ENCODE results near the gene PPARD. TPM values are rescaled to one million over a fixed set of nuclear protein-coding genes. Genes with fewer than 3 reads are reported as not detected.
A peak's percentile ranks its signal among the peaks of the same experiment; 100 is the strongest.

PPARD gene
- total and polyA plus RNA-seq, 2 of the 13 experiments (the other 11 are each of a cell fraction or from before 2014, with no cell fraction given), result 6.1 to 13.3 TPM

GRCh38 chr6:35297601-35298481 lies 44.5 kb upstream of the PPARD start, which contains the start of gene DEF6:
Gene DEF6 (plus strand): TSS chr6:35297818. CDS start chr6:35297857, 39 bp downstream.
- ATAC-seq, result peak; percentile 95
- no peaks in the 10 kb centered on the region for H3K79me2 ChIP-seq (ENCODE audit: insufficient read depth, low read length)
- no peaks in the 10 kb centered on the region for H4K20me1 ChIP-seq (ENCODE audit: insufficient read depth, low read length)
- CTCF ChIA-PET (ENCODE audit: low intra/inter-chr PET ratio, low total read pairs), result interaction anchor here (0.7 to 2.8 kb wide), 8 partner anchors 29 to 229 kb away, joined by 3 to 35 read pairs (median 5); partner anchors contain the start of genes PPARD and RPL10A
- no peak within 1 kb of the TSS for H3K27ac ChIP-seq (ENCODE audit: extremely low read length, insufficient read depth, low read length)
- POLR2A ChIA-PET, result interaction anchor here (0.6 to 1.8 kb wide), 6 partner anchors 11 to 155 kb away, joined by 3 to 5 read pairs (median 3); partner anchors contain the start of gene FANCE
- peak; percentile 95 for FAIRE-seq
- peak within 1 kb of the TSS; percentile 64 for H3K9ac ChIP-seq (ENCODE audit: insufficient read depth, low read depth, low read length)
- no peaks in the 10 kb centered on the region for H3K27me3 ChIP-seq (ENCODE audit: control insufficient read depth in 1 of 2, insufficient read depth in 2 of 2, low read length in 2 of 2)
- peaks cover 1 to 3% of the 10 kb centered on the region in 2 experiments; a peak in 1 of 5 replicates for H3K36me3 ChIP-seq (replicated peaks in 1 of 2; ENCODE audit: control insufficient read depth in 1 of 2, insufficient read depth in 2 of 2, low read length in 2 of 2)
- H3K4me3 ChIP-seq (replicated peaks in 1 of 3; ENCODE audit: insufficient read depth in 1 of 3, low read depth in 2 of 3, low read length in 3 of 3), result peak within 1 kb of the TSS; percentile 55 to 81 (median 77)
- peak; percentile 88 for DNase-seq (ENCODE audit: low spot score)
- in situ Hi-C loops (cut with HindIII; ENCODE audit: extremely low pct_ligation_motif_present, low pct_unique_long_range_greater_than_20kb) (loop anchor here (5.0 kb wide), 2 partner anchors 34 to 169 kb away; partner anchors contain the start of gene RPL10A), intact Hi-C loops (cut with micrococcal nuclease; ENCODE audit: unreplicated experiment) (loop anchor here (1.0 to 10.0 kb wide), 8 partner anchors 20 to 437 kb away; partner anchors contain the start of genes ARMC12, PPARD and RPL10A)
- H3K4me2 ChIP-seq (ENCODE audit: low read depth, low read length), result peak within 1 kb of the TSS; percentile 82
- TSS peak; percentile 44 for BruUV-seq (replicated peaks)
- peaks cover 26% of the 10 kb centered on the region for H3K4me1 ChIP-seq (ENCODE audit: insufficient read depth, low read length)
- WGBS (ENCODE audit: low lambda C conversion rate), result 16% methylated on average over 20 of the region's 35 CpGs
- no peaks in the 10 kb centered on the region for H3K9me3 ChIP-seq (ENCODE audit: low read length)
- no peak within 1 kb of the TSS for H2AFZ ChIP-seq (ENCODE audit: low read length)
- no peak for TF ChIP-seq CBX1 (IDR thresholded peaks at IDR 0.05; ENCODE audit: low read depth)
- TF ChIP-seq EP300 (IDR thresholded peaks at IDR 0.05; ENCODE audit: low read depth in 2 of 2, low read length in 2 of 2), result peak; percentile 46 to 56; a peak in 2 of 4 replicates
- no peak for TF ChIP-seq EP300 (CRISPR knock-in tag; IDR thresholded peaks at IDR 0.05; ENCODE audit: borderline replicate concordance)
- TF ChIP-seq SNAI1 (CRISPR knock-in tag; IDR thresholded peaks at IDR 0.05; ENCODE audit: borderline replicate concordance), result peak; percentile 80; the same call in 1 of the 2 replicates
- no peak for TF ChIP-seq ZSCAN30 (CRISPR knock-in tag; IDR thresholded peaks at IDR 0.05)
- peak; percentile 66 for TF ChIP-seq ZMYM3 (CRISPR knock-in tag; IDR thresholded peaks at IDR 0.05)
- TF ChIP-seq HOXD1 (CRISPR knock-in tag; IDR thresholded peaks at IDR 0.05), result peak; percentile 50; the same call in 1 of the 2 replicates
- no peak for TF ChIP-seq ZNF281 (CRISPR knock-in tag; IDR thresholded peaks at IDR 0.05; ENCODE audit: borderline replicate concordance)
- no peak for TF ChIP-seq ZKSCAN5 (CRISPR knock-in tag; IDR thresholded peaks at IDR 0.05)
- TF ChIP-seq ZNF572 (CRISPR knock-in tag; IDR thresholded peaks at IDR 0.05), result 0 out of 2 replicates have a peak, but pooled peaks have one; percentile 56
- TF ChIP-seq RFXAP (CRISPR knock-in tag; IDR thresholded peaks at IDR 0.05; ENCODE audit: borderline replicate concordance), result peak; percentile 87; the same call in 1 of the 2 replicates
- TF ChIP-seq NCOA5 (CRISPR knock-in tag; IDR thresholded peaks at IDR 0.05), result no peak
- TF ChIP-seq CREM (IDR thresholded peaks at IDR 0.05), result peak; percentile 38; the same call in 1 of the 2 replicates
- TF ChIP-seq CREM (CRISPR knock-in tag; IDR thresholded peaks at IDR 0.05), result no peak
- TF ChIP-seq ZNF280B (CRISPR knock-in tag; IDR thresholded peaks at IDR 0.05; ENCODE audit: borderline replicate concordance), result peak; percentile 98
- peak; percentile 68; the same call in 1 of the 2 replicates for TF ChIP-seq ZNF430 (CRISPR knock-in tag; IDR thresholded peaks at IDR 0.05)
- 0 out of 2 replicates have a peak, but pooled peaks have one; percentile 58 for TF ChIP-seq ZSCAN31 (CRISPR knock-in tag; IDR thresholded peaks at IDR 0.05; ENCODE audit: low read depth)
- no peak for TF ChIP-seq SRSF4 (IDR thresholded peaks at IDR 0.05; ENCODE audit: low read depth, low read length, poor library complexity, severe bottlenecking)
- TF ChIP-seq RFXANK (CRISPR knock-in tag; IDR thresholded peaks at IDR 0.05), result 0 out of 2 replicates have a peak, but pooled peaks have one; percentile 23

Measured in HepG2 (cell line).